Fibroblast of gingiva (primary cell): ENCODE results near the gene WDR43.

ENCODE experiments used
- DNase-seq: peaks from one replicate; pipeline ENCODE4 v3.0.0-alpha.2; 2011; ENCODE audit warnings: low read depth

The WDR43 gene

DNA sequence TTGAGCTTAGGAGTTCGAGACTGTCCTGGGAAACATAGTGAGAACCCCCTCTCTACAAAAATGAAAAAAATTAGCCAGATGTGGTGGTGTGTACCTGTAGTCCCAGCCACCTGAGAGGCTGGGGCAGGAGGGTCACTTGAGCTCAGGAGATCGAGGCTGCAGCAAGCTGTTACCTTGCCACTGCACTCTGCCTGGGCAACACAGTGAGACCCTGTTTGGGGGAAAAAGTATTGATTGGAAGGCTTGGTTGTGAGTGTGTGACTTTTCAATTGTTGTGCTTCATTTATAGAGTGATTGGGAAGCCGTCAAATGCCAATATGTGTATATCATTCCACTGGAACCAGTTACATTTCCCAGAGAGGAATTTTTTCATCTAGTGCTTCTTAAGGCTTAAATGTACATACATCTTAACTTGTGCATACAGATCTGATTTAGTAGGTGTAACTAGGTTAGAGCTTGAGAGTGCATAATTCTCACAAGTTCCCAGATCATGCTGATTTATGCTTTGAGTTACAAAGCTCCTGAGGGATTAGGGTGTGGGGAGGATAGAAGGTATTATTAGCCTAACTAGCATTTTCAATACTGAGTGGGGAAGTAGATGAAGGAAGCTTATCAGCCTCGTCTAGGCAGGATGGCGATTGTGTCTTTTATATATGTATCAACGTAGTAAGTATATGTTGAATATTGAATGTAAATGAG is 15.3 kb downstream of the WDR43 start:
- no peak for DNase-seq

DNA sequence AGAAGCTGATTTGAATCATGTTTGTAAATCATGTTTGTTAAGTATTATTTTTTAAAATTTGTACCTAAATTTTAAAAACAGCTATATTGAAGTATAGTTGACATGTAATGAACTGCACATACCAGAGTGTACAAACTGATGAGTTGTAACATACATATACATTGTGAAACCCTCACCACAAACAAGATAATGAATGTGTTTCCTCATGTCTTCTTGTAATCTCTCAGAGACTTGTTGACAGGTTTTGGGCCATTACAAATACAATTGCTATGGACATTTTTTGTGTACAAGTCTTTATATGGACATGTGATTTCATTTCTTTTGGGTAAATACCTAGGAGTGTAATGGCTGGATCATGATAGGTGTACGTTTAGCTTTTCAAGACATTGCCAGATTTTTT is 21.5 kb downstream of the WDR43 start:
- DNase-seq: no peak

GRCh38 chr2:28926847-28927246 is 32.4 kb downstream of the WDR43 start:
- no peak for DNase-seq

DNA sequence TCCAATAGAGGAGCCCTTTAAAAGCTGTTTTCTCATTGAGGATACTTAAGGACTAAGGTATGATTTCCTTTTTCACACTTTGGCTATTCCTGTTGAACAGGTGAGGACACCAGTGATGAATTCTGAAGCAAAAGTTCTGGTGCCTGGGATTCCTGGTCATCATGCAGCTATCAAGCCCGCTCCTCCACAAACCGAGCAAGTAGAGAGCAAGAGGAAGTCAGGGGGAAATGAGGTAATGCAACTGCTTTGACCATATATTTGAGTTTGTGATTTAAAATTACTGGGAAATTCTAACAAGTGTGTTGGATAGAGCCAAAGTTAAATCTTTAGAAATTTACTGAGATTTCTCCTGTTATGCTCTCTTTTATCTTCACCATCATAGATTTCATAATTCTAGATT is 33.0 kb downstream of the WDR43 start:
- no peak for DNase-seq

- DNase-seq: no peak
These were observed 33.4 kb downstream of the WDR43 start for GRCh38 chr2:28927878-28928277.

- DNase-seq: no peak
These were observed 35.1 kb downstream of the WDR43 start for GRCh38 chr2:28929581-28929980.

DNA sequence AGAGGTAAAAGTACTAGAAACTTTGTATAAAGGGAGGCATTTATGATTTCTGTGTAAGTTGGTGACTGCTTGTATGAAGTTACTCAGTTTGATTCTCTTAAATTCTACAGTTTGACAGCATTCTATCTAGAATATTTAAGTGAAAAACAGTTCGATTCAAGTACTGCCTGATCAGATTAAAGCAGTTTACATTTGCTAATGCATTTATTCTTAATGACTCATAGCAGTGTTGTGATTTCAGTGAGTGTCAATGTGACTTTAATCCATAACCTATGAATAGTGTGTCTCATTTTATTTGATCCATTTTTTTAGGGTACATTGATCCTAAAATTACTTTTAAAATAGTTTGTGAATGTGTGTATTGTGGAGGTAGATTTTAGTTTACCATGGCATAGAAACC is 35.7 kb downstream of the WDR43 start:
- DNase-seq: no peak

DNA sequence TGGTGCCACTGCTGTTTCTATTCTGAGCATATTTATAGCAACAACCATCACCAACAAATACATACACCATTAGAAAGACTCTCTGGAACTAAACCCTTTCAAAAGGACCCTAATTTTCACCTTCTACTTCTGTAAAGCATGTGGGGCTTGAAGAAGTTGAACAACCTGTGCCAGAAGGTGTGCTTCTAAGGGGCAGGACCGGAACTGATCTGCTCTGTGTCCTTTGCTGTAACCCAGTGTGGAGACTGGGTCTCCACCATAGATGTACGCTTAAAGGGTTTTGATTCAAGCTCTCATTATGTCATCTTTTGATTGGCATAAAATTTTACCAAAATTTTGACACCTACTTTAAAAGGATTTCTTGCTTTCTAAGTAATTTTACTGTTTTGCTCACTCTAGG is 40.3 kb downstream of the WDR43 start:
- no peak for DNase-seq

DNA sequence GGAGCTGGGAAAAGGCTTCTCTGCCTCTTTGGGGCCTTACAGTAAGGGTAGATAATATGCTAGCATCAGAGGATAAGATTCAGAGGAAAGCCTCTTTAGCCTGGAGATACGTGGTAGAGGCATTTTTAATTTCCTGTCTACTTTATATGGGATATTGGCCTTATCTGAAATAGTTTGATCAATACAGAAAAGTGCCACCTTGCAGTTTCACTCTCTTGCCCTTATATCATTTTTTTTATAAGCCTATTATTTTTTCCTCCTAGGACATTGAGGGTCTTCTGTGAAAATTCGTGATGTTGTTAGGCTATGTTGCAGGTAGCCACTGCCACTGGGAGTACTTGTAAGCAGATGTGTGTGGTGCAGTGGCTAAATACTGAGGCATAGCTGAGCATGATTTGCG is 46.5 kb downstream of the WDR43 start:
- no peak for DNase-seq

- no peak for DNase-seq
These were observed 50.2 kb downstream of the WDR43 start for GRCh38 chr2:28944535-28945248.

DNA sequence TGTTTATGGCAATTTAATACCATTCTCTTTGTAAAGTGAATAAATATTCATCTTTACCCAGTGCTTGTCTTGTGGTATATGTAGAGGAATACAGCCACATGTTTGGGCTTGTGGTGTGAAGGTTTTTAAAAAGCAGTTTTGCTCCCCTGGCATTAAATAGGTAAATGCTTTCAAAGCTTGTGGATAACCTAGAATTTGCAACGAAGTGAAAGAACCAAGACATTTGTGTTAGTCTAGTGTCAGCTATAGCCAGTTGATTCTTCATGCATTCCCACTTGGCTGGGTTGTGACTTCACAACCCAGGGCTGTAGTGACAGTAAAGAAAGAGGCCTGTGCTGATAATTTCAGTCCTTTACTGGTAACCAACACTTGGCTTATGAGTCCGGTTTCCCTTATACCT is 53.7 kb downstream of the WDR43 start:
- DNase-seq: no peak

DNA sequence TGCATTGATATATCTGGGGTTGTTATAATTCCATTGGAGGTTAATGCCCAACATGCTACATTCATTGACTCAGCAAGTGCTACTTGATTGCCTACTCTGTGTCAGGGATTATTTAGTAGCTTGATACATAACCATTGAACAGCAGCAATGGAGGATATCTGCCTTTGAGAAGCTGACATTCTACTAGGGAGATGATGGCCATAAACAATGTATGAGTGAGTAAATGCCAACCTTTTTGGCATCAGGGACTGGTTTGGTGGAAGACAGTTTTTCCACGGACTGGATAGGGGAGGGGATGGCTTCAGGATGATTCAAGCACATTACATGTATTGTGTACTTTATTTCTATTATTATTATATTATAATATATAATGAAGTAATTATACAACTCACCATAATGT is 54.7 kb downstream of the WDR43 start:
- no peak for DNase-seq

DNA sequence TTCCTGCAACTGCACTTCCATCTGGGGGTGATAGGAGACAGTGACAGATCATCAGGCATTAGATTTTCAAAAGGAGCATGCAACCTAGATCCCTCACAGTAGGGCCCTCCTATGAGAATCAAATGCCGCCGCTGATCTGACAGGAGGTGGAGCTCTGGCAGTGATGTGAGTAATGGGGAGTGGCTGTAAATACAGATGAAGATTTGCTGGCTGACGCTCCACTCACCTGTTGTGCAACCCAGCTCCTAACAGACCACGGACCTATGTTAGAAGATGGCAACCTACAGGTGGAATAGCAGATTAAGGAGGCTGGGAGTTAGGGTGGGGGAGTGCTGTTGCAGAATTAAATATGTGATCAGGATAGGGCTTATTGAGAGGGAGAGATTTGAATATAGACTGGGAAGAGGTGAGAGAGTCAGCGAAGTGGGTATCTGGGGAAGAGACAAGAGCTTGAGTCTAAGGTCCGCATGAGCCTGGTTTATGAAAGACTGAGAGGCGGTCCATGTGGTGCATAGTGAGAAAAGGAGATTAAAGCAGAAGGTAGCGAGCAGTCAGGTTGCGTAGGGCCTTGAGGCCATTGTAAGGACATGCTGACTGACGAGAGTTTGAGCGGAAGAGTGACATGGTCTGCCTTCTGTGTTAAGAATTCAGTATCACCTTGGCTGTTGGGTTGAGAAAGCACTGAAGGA is 55.3 kb downstream of the WDR43 start:
- DNase-seq: no peak

DNA sequence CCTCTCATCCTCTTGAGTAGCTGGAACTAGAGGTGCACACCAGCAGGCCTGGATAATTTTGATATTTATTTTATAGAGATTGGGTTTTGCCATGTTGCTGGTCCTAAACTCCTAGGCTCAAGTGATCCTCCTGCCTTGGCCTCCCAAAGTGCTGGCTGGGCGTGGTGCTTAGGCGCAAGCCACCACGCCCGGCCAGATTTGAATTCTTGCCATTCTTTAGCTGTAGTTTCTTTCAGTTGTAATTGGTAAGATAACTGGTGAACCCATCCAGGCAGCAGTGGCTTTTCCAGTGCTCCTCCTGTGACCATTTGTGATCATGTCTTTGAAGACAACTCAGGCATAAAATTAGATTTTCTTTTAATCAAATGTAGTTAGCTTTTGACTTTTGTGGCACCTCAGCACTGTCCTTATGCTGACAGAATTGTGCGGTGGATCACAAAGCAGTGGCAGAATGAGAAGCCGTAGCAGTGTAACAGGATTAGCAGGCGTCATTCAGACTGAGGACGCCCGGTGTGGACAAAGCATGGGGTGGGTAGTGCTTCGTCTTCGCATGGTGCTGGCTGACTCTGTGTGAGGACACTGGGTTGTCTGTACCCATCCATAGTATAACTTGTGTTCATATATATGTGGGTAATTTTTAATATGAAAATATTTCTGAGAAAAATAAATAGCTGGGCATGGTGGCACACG is 56.6 kb downstream of the WDR43 start:
- no peak for DNase-seq

GRCh38 chr2:28951910-28952835 is 57.7 kb downstream of the WDR43 start:
- DNase-seq: peak; percentile 95

DNA sequence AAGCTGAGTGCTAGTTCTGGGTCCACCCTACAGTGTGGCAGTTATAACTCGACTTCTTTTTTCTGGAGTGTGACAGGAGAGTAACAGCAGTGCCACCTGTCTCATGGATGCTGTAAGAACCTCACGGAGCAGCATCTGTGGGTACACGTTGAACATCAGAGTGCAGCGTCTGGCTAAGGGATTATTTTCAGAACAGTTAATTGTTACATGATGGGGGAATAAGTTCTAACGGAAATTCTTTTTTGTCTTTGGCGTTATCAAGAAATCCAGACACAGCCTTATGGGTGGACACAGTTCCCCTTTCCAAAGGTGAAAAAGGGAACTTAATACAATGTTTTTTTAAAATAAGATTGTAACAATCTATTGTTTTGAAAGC is 58.4 kb downstream of the WDR43 start:
- DNase-seq: no peak

GRCh38 chr2:28955467-28955866 is 61.0 kb downstream of the WDR43 start:
- no peak for DNase-seq

GRCh38 chr2:28956415-28956826 is 62.0 kb downstream of the WDR43 start:
- DNase-seq: no peak

DNA sequence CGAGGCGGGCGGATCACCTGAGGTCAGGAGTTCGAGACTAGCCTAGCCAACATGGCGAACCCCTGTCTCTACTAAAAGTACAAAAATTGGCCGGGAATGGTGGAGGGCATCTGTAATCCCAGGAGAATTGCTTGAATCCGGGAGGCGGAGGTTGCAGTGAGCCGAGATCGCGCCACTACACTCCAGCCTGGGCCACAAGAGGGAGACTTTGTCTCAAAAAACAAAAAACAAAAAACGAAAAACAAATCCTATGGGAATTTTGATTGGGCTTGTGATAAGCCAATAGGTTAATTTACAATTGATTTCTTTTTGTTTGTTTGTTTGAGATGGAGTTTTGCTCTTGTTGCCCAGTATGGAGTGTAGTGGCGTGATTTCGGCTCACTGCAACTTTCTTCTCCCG is 62.4 kb downstream of the WDR43 start:
- no peak for DNase-seq

- peak; percentile 65 for DNase-seq
These were observed 64.2 kb downstream of the WDR43 start for GRCh38 chr2:28958689-28959088.

- no peak for DNase-seq
These were observed 65.9 kb downstream of the WDR43 start for GRCh38 chr2:28960401-28960800.

DNA sequence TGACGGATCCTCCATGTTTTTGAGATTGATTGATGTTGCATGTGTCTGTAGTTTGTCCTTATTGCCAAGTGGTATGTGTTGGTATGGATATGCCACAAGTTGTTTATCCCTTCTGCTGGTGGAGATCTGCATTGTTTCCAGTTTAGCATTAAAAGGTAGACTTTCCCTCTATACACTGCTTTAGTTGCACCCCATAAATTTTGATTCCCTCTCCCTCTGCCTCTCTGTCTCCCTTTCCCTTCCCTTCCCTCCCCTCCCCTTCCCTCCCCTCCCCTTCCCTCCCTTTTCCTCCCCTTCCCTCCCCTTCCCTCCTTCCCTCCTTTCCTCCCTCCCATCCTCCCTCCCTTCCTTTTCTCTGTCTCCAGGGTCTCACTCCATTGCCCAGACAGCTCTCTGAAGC is 68.0 kb downstream of the WDR43 start:
- no peak for DNase-seq
